ENCODE measurements around the gene AKR1D1.

GRCh38 chr7:138120140-138120827 is 44.0 kb downstream of the AKR1D1 start:
- TF ChIP-seq POLR2A (IDR thresholded peaks at IDR 0.05) (no peak), CTCF (IDR thresholded peaks at IDR 0.05) (no peak)
